ENCODE data around the gene TBX18. TPM values are rescaled to one million over a fixed set of nuclear protein-coding genes. Genes with fewer than 3 reads are reported as not detected.

TBX18 gene
- total and polyA plus RNA-seq, 12 donors = 1.7 to 9.1 (median 2.8) TPM

DNA sequence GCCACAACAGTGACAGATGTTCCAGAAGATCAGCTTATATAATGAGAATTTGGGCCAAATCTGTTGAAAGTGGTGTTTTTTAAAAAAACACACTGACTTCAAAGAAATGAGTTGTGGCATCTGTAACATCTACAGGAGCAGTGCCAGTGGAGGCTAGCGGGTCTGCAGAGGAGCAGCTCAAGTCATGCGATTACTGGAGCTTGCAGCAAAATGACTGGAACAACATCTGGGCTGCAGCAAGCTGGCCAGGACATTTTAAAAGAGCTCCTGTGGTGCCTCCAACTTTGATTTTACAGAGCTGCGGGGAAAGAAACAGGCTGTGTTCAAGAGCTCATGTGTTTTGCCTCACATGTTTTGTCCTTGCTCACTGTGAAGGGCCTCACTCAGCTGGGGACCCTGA, 57.2 kb downstream of the TBX18 start:
- DNase-seq (no peak), ATAC-seq (no peak)
- H3K36me3 ChIP-seq = no peaks in the 10 kb centered on the region
- TF ChIP-seq, protein P1, sequence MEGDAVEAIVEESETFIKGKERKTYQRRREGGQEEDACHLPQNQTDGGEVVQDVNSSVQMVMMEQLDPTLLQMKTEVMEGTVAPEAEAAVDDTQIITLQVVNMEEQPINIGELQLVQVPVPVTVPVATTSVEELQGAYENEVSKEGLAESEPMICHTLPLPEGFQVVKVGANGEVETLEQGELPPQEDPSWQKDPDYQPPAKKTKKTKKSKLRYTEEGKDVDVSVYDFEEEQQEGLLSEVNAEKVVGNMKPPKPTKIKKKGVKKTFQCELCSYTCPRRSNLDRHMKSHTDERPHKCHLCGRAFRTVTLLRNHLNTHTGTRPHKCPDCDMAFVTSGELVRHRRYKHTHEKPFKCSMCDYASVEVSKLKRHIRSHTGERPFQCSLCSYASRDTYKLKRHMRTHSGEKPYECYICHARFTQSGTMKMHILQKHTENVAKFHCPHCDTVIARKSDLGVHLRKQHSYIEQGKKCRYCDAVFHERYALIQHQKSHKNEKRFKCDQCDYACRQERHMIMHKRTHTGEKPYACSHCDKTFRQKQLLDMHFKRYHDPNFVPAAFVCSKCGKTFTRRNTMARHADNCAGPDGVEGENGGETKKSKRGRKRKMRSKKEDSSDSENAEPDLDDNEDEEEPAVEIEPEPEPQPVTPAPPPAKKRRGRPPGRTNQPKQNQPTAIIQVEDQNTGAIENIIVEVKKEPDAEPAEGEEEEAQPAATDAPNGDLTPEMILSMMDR (IDR thresholded peaks at IDR 0.05) = no peak
- no peaks in the 10 kb centered on the region for H3K27me3 ChIP-seq
- H3K4me3 ChIP-seq = no peak overlapping the region
- H3K9me3 ChIP-seq = peaks cover 0 to 10% (median 0%) of the 10 kb centered on the region in 11 donors
- intact Hi-C loops (cut with DNase I) = no loop called here
- WGBS, 2 donors = 64 to 79% methylated on average over 3 of the region's 3 CpGs
- H3K27ac ChIP-seq = no peak overlapping the region
- H3K4me1 ChIP-seq = no peaks in the 10 kb centered on the region

DNA sequence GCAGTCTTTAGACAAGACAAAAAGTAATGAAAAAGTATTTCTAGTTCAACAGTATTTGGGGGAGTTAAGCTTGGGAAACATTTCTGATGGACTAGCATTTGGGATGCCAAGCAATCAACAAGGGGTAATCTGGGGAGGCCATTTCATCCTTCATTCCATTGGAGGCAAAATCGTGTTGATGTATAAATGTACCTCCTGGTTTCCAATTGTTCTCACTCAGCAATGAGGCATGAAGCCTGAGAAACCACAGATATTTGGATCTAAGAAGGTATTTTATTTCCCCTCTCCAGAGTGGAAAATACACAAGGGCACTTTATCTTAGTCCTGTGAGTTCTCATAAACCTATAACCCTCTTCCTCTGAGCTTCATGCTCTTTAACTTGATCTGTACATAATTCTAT, 68.2 kb downstream of the TBX18 start:
- H3K4me1 ChIP-seq = no peaks in the 10 kb centered on the region
- TF ChIP-seq, protein P1 (IDR thresholded peaks at IDR 0.05) = no peak

DNA sequence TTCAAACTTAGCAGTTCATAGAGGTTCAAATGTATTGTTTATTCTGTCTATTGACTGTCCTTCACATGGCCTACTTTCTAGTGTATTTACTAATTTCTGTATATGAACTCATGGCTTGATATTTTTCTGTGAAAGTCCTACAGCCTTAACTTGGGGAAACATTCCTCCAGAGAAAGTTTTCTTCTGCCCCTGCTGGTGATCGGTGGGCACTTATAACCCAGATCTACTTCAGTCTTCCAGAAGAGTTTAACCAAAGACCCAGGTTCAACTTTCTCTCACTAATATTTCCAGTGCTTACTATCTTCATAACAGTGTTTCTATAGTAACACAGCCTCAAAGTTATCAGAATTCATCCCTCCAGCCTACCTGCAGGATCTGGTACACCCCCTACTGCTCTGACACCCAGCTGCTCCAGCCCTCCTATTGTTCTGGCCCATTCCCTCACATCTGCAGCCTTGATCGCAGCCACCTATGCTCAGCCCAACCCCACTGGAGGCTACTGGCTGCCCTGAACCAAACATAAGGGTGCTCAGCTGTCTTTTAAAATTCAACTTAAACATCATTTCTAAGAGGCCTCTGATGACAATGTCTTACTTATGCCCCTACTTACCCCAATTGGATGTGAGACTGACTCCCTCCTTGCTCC, 72.3 kb downstream of the TBX18 start:
- WGBS, 2 donors = 87 to 91% methylated on average over 2 of the region's 2 CpGs
- ATAC-seq = no peak
- Histone ChIP-seq H3K4me1 (no peaks in the 10 kb centered on the region), H3K27ac (no peak overlapping the region), H3K9me3 (peaks cover 0 to 3% (median 0%) of the 10 kb centered on the region in 11 donors), H3K4me3 (no peak overlapping the region), H3K27me3 (no peaks in the 10 kb centered on the region), H3K36me3 (no peaks in the 10 kb centered on the region)
- intact Hi-C loops (cut with DNase I) = no loop called here
- TF ChIP-seq, protein P1 (IDR thresholded peaks at IDR 0.05) = no peak
- no peak for DNase-seq

More for the DNA sequence above, 68.2 kb downstream of the TBX18 start:
- Histone ChIP-seq H3K9me3 (peaks cover 0 to 2% (median 0%) of the 10 kb centered on the region in 11 donors), H3K4me3 (no peak overlapping the region), H3K36me3 (no peaks in the 10 kb centered on the region), H3K27me3 (no peaks in the 10 kb centered on the region), H3K27ac (no peak overlapping the region)
- intact Hi-C loops (cut with DNase I) = no loop called here
- no peak for ATAC-seq
- DNase-seq = no peak
- WGBS, 2 donors = 67 to 86% methylated on average over 1 of the region's 1 CpG

DNA sequence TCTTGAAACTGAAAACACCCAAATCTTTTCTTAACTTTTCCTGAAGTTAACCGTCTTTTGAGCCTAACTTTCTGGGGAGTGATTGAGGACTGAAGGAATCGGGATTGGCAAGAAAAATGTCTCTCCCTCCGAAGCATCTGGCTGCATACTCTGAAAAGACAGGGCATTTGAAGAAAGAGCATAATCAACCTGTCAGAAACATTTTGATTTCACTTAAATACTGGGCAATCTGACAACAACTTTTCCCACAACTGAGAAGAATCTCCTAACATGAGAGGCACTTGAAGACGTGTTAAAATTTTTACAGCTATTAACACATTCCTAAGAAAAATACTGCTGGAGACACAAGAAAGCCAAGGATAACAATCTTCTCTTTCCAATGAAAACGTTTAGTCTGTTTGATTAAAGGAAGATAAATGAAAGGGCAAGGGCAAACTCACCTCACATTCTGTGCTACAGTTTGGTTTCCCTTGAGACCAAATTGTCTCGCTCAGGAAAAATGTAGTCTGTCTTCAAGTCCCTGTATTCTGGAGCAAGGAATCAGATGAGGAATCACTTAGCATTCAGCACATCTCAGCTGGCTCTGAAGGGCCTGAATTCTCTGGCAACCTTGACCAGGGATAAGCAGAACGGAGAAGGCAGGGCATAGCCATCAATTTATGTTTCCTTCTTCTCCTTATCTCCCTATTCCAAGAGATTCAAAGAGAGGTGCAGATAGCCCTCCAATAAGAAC, 76.1 kb downstream of the TBX18 start:
- no peak for DNase-seq
- H3K36me3 ChIP-seq = no peaks in the 10 kb centered on the region
- no peak for ATAC-seq
- WGBS, 2 donors = 41 to 47% methylated on average over 7 of the region's 7 CpGs
- H3K27me3 ChIP-seq = no peaks in the 10 kb centered on the region
- no peak overlapping the region for H3K27ac ChIP-seq
- peaks cover 0 to 15% (median 0%) of the 10 kb centered on the region in 11 donors for H3K9me3 ChIP-seq
- H3K4me3 ChIP-seq = no peak overlapping the region
- no peaks in the 10 kb centered on the region for H3K4me1 ChIP-seq
- intact Hi-C loops (cut with DNase I) = no loop called here
- TF ChIP-seq, protein P1 (IDR thresholded peaks at IDR 0.05) = no peak

Data from heart right ventricle (tissue), 16 donors.